Body of pancreas (tissue), 4 donors: ENCODE data around the gene DLX1.

Experiments
- POLR2A ChIP-seq, 3 donors: fragments of 450-650 bp; IDR thresholded peaks; one replicate each; pipeline ENCODE4 v1.6.1; 2016; ENCODE audit warnings: antibody characterized with exemption in 3 of 3, mild to moderate bottlenecking in 2 of 3
- TF ChIP-seq, protein P1 (sequence below), 7 experiments: fragments of 450-650 bp in 4 of 7; fragments of 200-600 bp in 3 of 7; sonication (generic) in 3 of 7; IDR thresholded peaks; one replicate each; pipeline ENCODE4 v1.5.1; 2016 to 2019; ENCODE audit warnings: antibody characterized with exemption in 7 of 7

DNA sequence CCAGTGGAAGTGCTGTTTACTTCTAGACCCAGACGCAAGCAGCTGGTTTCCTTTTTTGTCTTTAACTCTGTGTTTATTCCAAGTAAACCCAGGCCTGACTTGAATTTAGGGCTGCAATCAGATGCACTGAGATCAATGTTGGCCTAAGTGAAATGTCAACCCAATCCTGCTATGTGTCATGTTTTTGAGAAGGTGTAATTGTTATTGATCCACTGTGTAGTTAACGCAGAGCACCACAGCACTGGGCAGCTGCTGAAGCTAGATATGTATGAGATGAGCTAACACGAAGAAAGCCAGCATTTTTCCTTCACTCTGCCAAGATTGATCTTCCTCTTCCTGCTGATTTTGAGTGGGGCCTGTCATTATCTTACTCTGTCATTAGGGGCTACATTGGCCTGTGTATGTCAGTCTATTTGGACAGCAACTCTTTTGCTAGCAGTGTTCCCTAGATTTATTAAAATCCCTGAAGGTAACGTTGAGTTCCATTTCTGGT is 18.9 kb upstream of the DLX1 start:
- TF ChIP-seq, protein P1, sequence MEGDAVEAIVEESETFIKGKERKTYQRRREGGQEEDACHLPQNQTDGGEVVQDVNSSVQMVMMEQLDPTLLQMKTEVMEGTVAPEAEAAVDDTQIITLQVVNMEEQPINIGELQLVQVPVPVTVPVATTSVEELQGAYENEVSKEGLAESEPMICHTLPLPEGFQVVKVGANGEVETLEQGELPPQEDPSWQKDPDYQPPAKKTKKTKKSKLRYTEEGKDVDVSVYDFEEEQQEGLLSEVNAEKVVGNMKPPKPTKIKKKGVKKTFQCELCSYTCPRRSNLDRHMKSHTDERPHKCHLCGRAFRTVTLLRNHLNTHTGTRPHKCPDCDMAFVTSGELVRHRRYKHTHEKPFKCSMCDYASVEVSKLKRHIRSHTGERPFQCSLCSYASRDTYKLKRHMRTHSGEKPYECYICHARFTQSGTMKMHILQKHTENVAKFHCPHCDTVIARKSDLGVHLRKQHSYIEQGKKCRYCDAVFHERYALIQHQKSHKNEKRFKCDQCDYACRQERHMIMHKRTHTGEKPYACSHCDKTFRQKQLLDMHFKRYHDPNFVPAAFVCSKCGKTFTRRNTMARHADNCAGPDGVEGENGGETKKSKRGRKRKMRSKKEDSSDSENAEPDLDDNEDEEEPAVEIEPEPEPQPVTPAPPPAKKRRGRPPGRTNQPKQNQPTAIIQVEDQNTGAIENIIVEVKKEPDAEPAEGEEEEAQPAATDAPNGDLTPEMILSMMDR (IDR thresholded peaks at IDR 0.05) = no peak
- no peak for TF ChIP-seq POLR2A (IDR thresholded peaks at IDR 0.05)
